ENCODE data around the gene KCNQ2. TPM values are rescaled to one million over a fixed set of nuclear protein-coding genes. Genes with fewer than 3 reads are reported as not detected.

Gene KCNQ2
- total and polyA plus RNA-seq, 10 donors: 0.13 to 3.5 (median 0.45) TPM; not detected in 2

DNA sequence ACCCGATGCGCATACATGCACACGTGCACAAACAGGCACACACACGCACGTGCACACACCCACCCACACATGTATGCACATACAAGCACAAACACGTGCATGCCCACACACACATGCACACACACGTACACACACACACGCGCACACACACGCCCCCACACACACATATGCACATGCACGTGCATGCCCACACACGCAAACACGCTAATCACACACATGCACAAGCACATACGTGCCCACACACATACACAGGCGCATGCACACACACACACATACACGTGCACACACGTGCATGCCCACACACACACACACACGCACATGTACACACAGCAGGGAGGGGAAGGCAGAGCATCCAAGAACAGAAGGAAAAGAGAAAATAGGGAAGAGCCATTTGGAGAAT is 84.5 kb downstream of the KCNQ2 start:
- 82 to 96% (median 89%) methylated on average over 18 of the region's 18 CpGs for WGBS, 5 donors
- TF ChIP-seq POLR2AphosphoS5 (IDR thresholded peaks at IDR 0.05): no peak
- no peak for TF ChIP-seq POLR2A (IDR thresholded peaks at IDR 0.05)
- TF ChIP-seq, protein P1, sequence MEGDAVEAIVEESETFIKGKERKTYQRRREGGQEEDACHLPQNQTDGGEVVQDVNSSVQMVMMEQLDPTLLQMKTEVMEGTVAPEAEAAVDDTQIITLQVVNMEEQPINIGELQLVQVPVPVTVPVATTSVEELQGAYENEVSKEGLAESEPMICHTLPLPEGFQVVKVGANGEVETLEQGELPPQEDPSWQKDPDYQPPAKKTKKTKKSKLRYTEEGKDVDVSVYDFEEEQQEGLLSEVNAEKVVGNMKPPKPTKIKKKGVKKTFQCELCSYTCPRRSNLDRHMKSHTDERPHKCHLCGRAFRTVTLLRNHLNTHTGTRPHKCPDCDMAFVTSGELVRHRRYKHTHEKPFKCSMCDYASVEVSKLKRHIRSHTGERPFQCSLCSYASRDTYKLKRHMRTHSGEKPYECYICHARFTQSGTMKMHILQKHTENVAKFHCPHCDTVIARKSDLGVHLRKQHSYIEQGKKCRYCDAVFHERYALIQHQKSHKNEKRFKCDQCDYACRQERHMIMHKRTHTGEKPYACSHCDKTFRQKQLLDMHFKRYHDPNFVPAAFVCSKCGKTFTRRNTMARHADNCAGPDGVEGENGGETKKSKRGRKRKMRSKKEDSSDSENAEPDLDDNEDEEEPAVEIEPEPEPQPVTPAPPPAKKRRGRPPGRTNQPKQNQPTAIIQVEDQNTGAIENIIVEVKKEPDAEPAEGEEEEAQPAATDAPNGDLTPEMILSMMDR (IDR thresholded peaks at IDR 0.05 in 8 of 11, conservative IDR thresholded peaks at IDR 0.05 in 3 of 11): no peak
- peaks cover 0 to 31% (median 0%) of the 10 kb centered on the region in 7 donors for H3K27me3 ChIP-seq (replicated peaks in 1 of 7)
- no peaks in the 10 kb centered on the region for H3K4me1 ChIP-seq
- intact Hi-C loops (cut with DNase I; ENCODE audit: low total_unique reads): no loop called here
- no peak overlapping the region for H3K27ac ChIP-seq
- H3K36me3 ChIP-seq: no peaks in the 10 kb centered on the region
- H3K4me3 ChIP-seq: no peak overlapping the region
- DNase-seq: no peak
- peaks cover 0 to 68% (median 39%) of the 10 kb centered on the region in 8 donors for H3K9me3 ChIP-seq

DNA sequence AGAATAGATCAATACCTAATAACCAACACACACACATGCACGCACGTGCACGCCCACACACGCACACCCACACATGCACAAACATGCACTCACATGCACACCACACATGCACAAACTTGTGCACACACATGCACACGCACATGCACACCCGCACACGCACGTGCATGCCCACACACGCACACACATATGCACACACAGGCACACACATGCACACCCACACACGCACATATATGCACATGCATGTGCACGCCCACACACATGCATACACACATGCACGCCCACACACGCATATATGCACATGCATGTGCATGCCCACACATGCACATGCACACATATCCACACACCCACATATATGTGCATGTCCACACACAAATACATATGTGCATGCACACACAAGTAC is 85.1 kb downstream of the KCNQ2 start:
- H3K9me3 ChIP-seq: peaks cover 0 to 68% (median 39%) of the 10 kb centered on the region in 8 donors
- TF ChIP-seq POLR2A (IDR thresholded peaks at IDR 0.05) (no peak), POLR2AphosphoS5 (IDR thresholded peaks at IDR 0.05) (no peak)
- TF ChIP-seq, protein P1 (IDR thresholded peaks at IDR 0.05 in 8 of 11, conservative IDR thresholded peaks at IDR 0.05 in 3 of 11): no peak
- peaks cover 0 to 32% (median 2%) of the 10 kb centered on the region in 7 donors for H3K27me3 ChIP-seq (replicated peaks in 1 of 7)
- no peak overlapping the region for H3K27ac ChIP-seq
- 90 to 98% (median 97%) methylated on average over 13 of the region's 13 CpGs for WGBS, 5 donors
- DNase-seq: no peak
- intact Hi-C loops (cut with DNase I; ENCODE audit: low total_unique reads): no loop called here
- H3K36me3 ChIP-seq: no peaks in the 10 kb centered on the region
- H3K4me1 ChIP-seq: no peaks in the 10 kb centered on the region
- no peak overlapping the region for H3K4me3 ChIP-seq

GRCh38 chr20:63386491-63386890 is 86.0 kb downstream of the KCNQ2 start:
- H3K9me3 ChIP-seq: peaks cover 0 to 64% (median 39%) of the 10 kb centered on the region in 8 donors
- H3K27me3 ChIP-seq (replicated peaks in 1 of 7): peaks cover 0 to 37% (median 11%) of the 10 kb centered on the region in 7 donors
- H3K27ac ChIP-seq: no peak overlapping the region
- no peak for DNase-seq
- H3K36me3 ChIP-seq: no peaks in the 10 kb centered on the region
- WGBS, 5 donors: 87 to 96% (median 92%) methylated on average over 18 of the region's 18 CpGs
- H3K4me1 ChIP-seq: peaks cover 0 to 5% (median 0%) of the 10 kb centered on the region in 6 donors
- intact Hi-C loops (cut with DNase I; ENCODE audit: low total_unique reads): no loop called here
- no peak overlapping the region for H3K4me3 ChIP-seq
- TF ChIP-seq, protein P1 (IDR thresholded peaks at IDR 0.05 in 8 of 11, conservative IDR thresholded peaks at IDR 0.05 in 3 of 11): no peak
- TF ChIP-seq POLR2A (IDR thresholded peaks at IDR 0.05) (no peak), POLR2AphosphoS5 (IDR thresholded peaks at IDR 0.05) (no peak)

DNA sequence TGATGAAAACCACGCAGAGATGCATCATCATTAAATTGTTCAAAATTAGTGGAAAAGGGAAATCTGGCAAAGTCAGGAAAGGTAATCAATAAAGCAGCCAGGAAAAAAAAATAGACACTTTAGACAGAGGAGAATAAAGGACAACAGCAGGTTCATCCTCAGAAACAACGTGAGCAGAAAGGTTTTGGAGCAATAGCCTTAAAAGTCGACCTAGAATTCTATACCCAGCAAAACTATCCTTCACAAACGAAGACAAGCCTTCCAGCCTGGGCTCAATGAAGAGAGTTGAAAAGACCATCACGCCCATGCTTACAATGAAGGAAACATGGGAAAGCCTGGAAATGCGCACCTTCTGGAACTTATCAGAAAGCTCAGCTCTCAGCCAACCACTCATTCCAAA is 86.6 kb downstream of the KCNQ2 start:
- Histone ChIP-seq H3K27ac (no peak overlapping the region), H3K36me3 (no peaks in the 10 kb centered on the region), H3K4me1 (peaks cover 0 to 8% (median 0%) of the 10 kb centered on the region in 6 donors), H3K4me3 (no peak overlapping the region), H3K9me3 (peaks cover 0 to 57% (median 36%) of the 10 kb centered on the region in 8 donors), H3K27me3 (replicated peaks in 1 of 7) (peaks cover 0 to 43% (median 15%) of the 10 kb centered on the region in 7 donors)
- TF ChIP-seq, protein P1 (IDR thresholded peaks at IDR 0.05 in 8 of 11, conservative IDR thresholded peaks at IDR 0.05 in 3 of 11): no peak
- TF ChIP-seq POLR2AphosphoS5 (IDR thresholded peaks at IDR 0.05) (no peak), POLR2A (IDR thresholded peaks at IDR 0.05) (no peak)
- no peak for DNase-seq
- intact Hi-C loops (cut with DNase I; ENCODE audit: low total_unique reads): no loop called here
- WGBS, 5 donors: 87 to 94% (median 89%) methylated on average over 6 of the region's 6 CpGs

All from spleen (tissue), 11 donors.